K562 (cell line): Measurements from ENCODE around the gene TMEM132E. TPM values are rescaled to one million over a fixed set of nuclear protein-coding genes. Genes with fewer than 3 reads are reported as not detected.

Experiments
- ATAC-seq: fragments of 200-7000 bp; cut with Tn5 transposase; 3 replicates; pipeline ENCODE4 v1.9.1; 2020; ENCODE audit warnings: moderate library complexity
- BruUV-seq: library from RNA; stranded (reverse); fragments of 400-500 nt; replicated peaks from 2 replicates; lab custom pipeline; 2021; lab: Mats Ljungman, UMichigan
- CTCF ChIA-PET: fragments of 300-600 bp; formaldehyde crosslinking; extraction: SDS; loops from one replicate; lab custom pipeline; 2021; ENCODE audit warnings: low intra/inter-chr PET ratio; lab: Yijun Ruan, JAX
- POLR2A ChIA-PET: fragments of 300-600, 350-650 bp; sonication (Branson Sonifier 250); formaldehyde crosslinking; extraction: SDS; loops from one replicate; lab custom pipeline; 2021; ENCODE audit warnings: antibody characterized with exemption, inconsistent platforms; lab: Yijun Ruan, JAX
- DNase-seq, 4 experiments: peaks; one replicate each; pipeline versions ENCODE4 v3.0.0 to v3.0.0-alpha.2; 2011 to 2018; ENCODE audit warnings: low spot score in 3 of 4, mixed read lengths in 3 of 4; ENCODE audit errors: extremely low read depth in 1 of 4
- FAIRE-seq: peaks from 2 replicates; lab custom pipeline; 2011; peaks lifted over from hg19 to GRCh38; lab: Jason Lieb, UNC
- H2AFZ ChIP-seq: 2 replicates; pipeline ENCODE4 v1.6.0; 2011; ENCODE audit warnings: low read depth, low read length, control low read depth, inconsistent platforms
- H3K27ac ChIP-seq: fragments of 200-600 bp; 3 replicates; pipeline ENCODE4 v1.8.0; 2011; ENCODE audit warnings: low read depth, mild to moderate bottlenecking, control low read depth, inconsistent platforms, low read length, moderate library complexity, mixed read lengths; ENCODE audit errors: extremely low read depth
- H3K27me3 ChIP-seq, 2 experiments: fragments of 300-600 bp in 1 of 2; 2 replicates in 1 of 2; 3 replicates in 1 of 2; pipeline versions ENCODE4 v1.6.0 to v1.8.0; 2011; ENCODE audit warnings: inconsistent platforms in 2 of 2, low read length in 2 of 2, mild to moderate bottlenecking in 1 of 2, mixed read lengths in 1 of 2, moderate library complexity in 1 of 2; ENCODE audit not compliant: control insufficient read depth in 2 of 2, insufficient read depth in 2 of 2
- H3K36me3 ChIP-seq: fragments of 300-600 bp; 3 replicates; pipeline ENCODE4 v1.8.0; 2011; ENCODE audit warnings: mild to moderate bottlenecking, low read length, inconsistent platforms; ENCODE audit not compliant: control insufficient read depth, insufficient read depth
- H3K4me1 ChIP-seq, 2 experiments: fragments of 200-600 bp in 1 of 2; replicated peaks in 1 of 2; 2 replicates in 1 of 2; 3 replicates in 1 of 2; pipeline versions ENCODE4 v1.5.1 to v1.8.0; 2011; ENCODE audit warnings: inconsistent platforms in 2 of 2, low read length in 2 of 2, mild to moderate bottlenecking in 1 of 2, mixed read lengths in 1 of 2, moderate library complexity in 1 of 2; ENCODE audit not compliant: control insufficient read depth in 2 of 2, insufficient read depth in 2 of 2
- H3K4me2 ChIP-seq: 2 replicates; pipeline ENCODE4 v1.6.1; 2011; ENCODE audit warnings: low read length, control low read depth, inconsistent platforms, mixed read lengths; ENCODE audit not compliant: insufficient read depth
- H3K4me3 ChIP-seq: fragments of 200-600 bp; sonication (generic), shearing (Covaris generic); 2 replicates; pipeline ENCODE4 v1.5.1; 2016; ENCODE audit warnings: control low read depth, inconsistent platforms
- H3K79me2 ChIP-seq: fragments of 200-600 bp; 3 replicates; pipeline ENCODE4 v1.8.0; 2011; ENCODE audit warnings: low read length, inconsistent platforms; ENCODE audit not compliant: control insufficient read depth, insufficient read depth
- H3K9ac ChIP-seq, 2 experiments: 2 replicates each; pipeline versions ENCODE4 v1.6.0 to v1.6.1; 2011; ENCODE audit warnings: low read depth in 2 of 2, low read length in 2 of 2, control low read depth in 1 of 2, inconsistent platforms in 1 of 2, mild to moderate bottlenecking in 1 of 2, mixed read lengths in 1 of 2; ENCODE audit not compliant: insufficient read depth in 1 of 2
- H3K9me1 ChIP-seq: one replicate; pipeline ENCODE4 v1.6.0; 2011; ENCODE audit warnings: inconsistent platforms, mild to moderate bottlenecking, low read length, moderate library complexity; ENCODE audit not compliant: control insufficient read depth, insufficient read depth
- H3K9me3 ChIP-seq: replicated peaks from 2 replicates; pipeline ENCODE4 v1.5.1; 2011; ENCODE audit warnings: low read depth, low read length, inconsistent platforms; ENCODE audit not compliant: control insufficient read depth, insufficient read depth
- H4K20me1 ChIP-seq: replicated peaks from 2 replicates; pipeline ENCODE4 v1.6.1; 2011; ENCODE audit warnings: low read length, inconsistent platforms, mixed read lengths; ENCODE audit not compliant: control insufficient read depth, insufficient read depth
- ARNT ChIP-seq, 2 experiments: fragments of 450-650 bp; IDR thresholded peaks; 2 replicates each; pipeline ENCODE4 v1.6.1; 2016; ENCODE audit warnings: mild to moderate bottlenecking in 1 of 2
- HDAC3 ChIP-seq: fragments of 450-650 bp; IDR thresholded peaks from 2 replicates; pipeline ENCODE4 v1.6.1; 2018; ENCODE audit warnings: borderline replicate concordance, mild to moderate bottlenecking, moderate library complexity; ENCODE audit not compliant: partially characterized antibody
- MCM3 ChIP-seq: fragments of 450-650 bp; IDR thresholded peaks from 2 replicates; pipeline ENCODE4 v1.6.1; 2016
- MEF2A ChIP-seq: IDR thresholded peaks from 2 replicates; pipeline ENCODE4 v1.6.1; 2011; ENCODE audit warnings: low read depth, mild to moderate bottlenecking, low read length, moderate library complexity; ENCODE audit not compliant: control insufficient read depth
- PRMT5 ChIP-seq: sonication (generic); formaldehyde crosslinking; IDR thresholded peaks from 2 replicates; pipeline ENCODE4 v1.5.0; 2020; ENCODE audit warnings: missing genetic modification reagents
- TEAD2 ChIP-seq: fragments of 450-650 bp; IDR thresholded peaks from 2 replicates; pipeline ENCODE4 v1.6.1; 2016; ENCODE audit warnings: missing genetic modification characterization, control low read depth, missing compliant biosample characterization
- ZNF41 ChIP-seq: fragments of 250-450 bp; sonication (Bioruptor Pico); conservative IDR thresholded peaks from 2 replicates; pipeline ENCODE4 v1.4.0; 2020; ENCODE audit warnings: mild to moderate bottlenecking
- WGBS: fragments of 100-300 bp; shearing (Covaris generic); methylation state at CpG from one replicate; pipeline ENCODE4 v1.1.6; 2016; ENCODE audit warnings: low coverage, mixed read lengths; ENCODE audit not compliant: insufficient coverage; ENCODE audit errors: missing lambda C conversion rate; 5-methylcytosine and 5-hydroxymethylcytosine counted together
- in situ Hi-C: fragments of 300-500 bp; cut with MboI; formaldehyde crosslinking; loops from 4 replicates; pipeline ENCODE4 v1.15.0; 2018; ENCODE audit warnings: inconsistent platforms, mixed read lengths
- intact Hi-C: fragments of 100-400 bp; cut with micrococcal nuclease; formaldehyde crosslinking; loops from 2 replicates; pipeline ENCODE4 v1.14.2; 2022
- polyA plus RNA-seq, 8 experiments: library from polyadenylated mRNA; depleted of rRNA in 4 of 8; stranded (reverse) in 5 of 8; unstranded in 3 of 8; fragments of >200 nt; fragmentation: Nextera tagmentation in 2 of 8; fragmentation: Illumina TruSeq in 1 of 8; extraction: Ambion mirVana in 2 of 8; extraction: Trizol in 1 of 8; gene quantifications; 2 replicates each; pipeline versions ENCODE4 v1.2.1 to v1.2.3, GENCODE V29; 2011 to 2014; ENCODE audit warnings: inconsistent platforms in 1 of 8, missing spikeins in 1 of 8
- total RNA-seq, 7 experiments: library from RNA; depleted of rRNA in 6 of 7; stranded (reverse); fragments of >200 nt in 6 of 7; fragmentation: Illumina TruSeq in 2 of 7; extraction: Trizol in 2 of 7; gene quantifications; 2 replicates each; pipeline versions ENCODE4 v1.2.1 to v1.2.3, GENCODE V29; 2011 to 2021; ENCODE audit warnings: low replicate concordance in 1 of 7
- TF ChIP-seq, protein P1 (sequence below): fragments of 250-450 bp; sonication (Bioruptor Pico); IDR thresholded peaks from 2 replicates; pipeline ENCODE4 v1.8.0; 2022; ENCODE audit warnings: inconsistent platforms, mild to moderate bottlenecking, moderate library complexity, borderline replicate concordance
- TF ChIP-seq, protein P2 (sequence below), 2 experiments: fragments of 450-650 bp in 1 of 2; sonication (generic) in 1 of 2; formaldehyde crosslinking; conservative IDR thresholded peaks; 2 replicates each; pipeline versions ENCODE4 v1.4.0 to v1.8.1; 2020 to 2022; ENCODE audit warnings: mild to moderate bottlenecking in 1 of 2, missing genetic modification reagents in 1 of 2
- TF ChIP-seq, protein P3 (sequence below): fragments of 450-650 bp; IDR thresholded peaks from 2 replicates; pipeline ENCODE4 v1.6.1; 2016; ENCODE audit warnings: missing biosample characterization, missing genetic modification characterization

Gene TMEM132E
- total and polyA plus RNA-seq, 9 of the 15 experiments (the other 6 are each of a cell fraction or from before 2014, with no cell fraction given), result not detected

DNA sequence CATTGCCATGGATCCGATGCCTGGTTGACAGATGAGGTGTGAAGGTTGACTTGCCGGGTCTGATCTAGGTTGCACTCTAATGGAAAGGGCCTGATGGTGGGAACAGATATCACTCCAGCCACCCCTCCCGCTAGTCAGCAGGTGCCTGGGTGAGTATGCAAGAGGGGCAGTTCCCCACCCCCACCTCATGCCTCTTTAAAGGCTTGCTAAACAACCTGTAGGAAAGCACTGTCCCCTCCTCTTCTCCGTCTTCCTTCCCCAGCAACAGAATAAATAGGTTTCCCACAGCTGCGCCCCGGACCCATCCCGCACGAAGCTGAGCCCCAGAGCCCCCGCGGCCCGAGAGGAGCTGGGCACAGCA is 746 bp upstream of the TMEM132E start:
- Histone ChIP-seq H2AFZ (no peak overlapping the region), H3K4me1 (peaks cover 0 to 21% of the 10 kb centered on the region in 2 experiments; a peak in 2 of 5 replicates), H3K9me1 (no peaks in the 10 kb centered on the region), H3K27ac (no peak overlapping the region), H4K20me1 (peaks cover 9% of the 10 kb centered on the region; the same call in 1 of the 2 replicates), H3K4me3 (no peak overlapping the region), H3K9me3 (no peaks in the 10 kb centered on the region), H3K27me3 (peaks cover 0 to 37% of the 10 kb centered on the region in 2 experiments; a peak in 3 of 5 replicates), H3K79me2 (no peaks in the 10 kb centered on the region)
- DNase-seq, result no peak
- in situ Hi-C loops (no loop called here), intact Hi-C loops (no loop called here)
- ChIA-PET POLR2A (interaction anchor here (0.5 to 0.9 kb wide), 2 partner anchors 12 to 124 kb away, joined by 3 to 5 read pairs; no protein-coding TSS in a partner anchor), CTCF (no interaction called here)
- no peak for ATAC-seq
- WGBS, result 4% methylated on average over 7 of the region's 11 CpGs
- BruUV-seq, result no TSS peak
- no peak for FAIRE-seq
- TF ChIP-seq ZNF41 (CRISPR knock-in tag), result no peak
- TF ChIP-seq ARNT (IDR thresholded peaks at IDR 0.05), result no peak
- TF ChIP-seq, all 486 proteins: peak for 0
- Histone ChIP-seq H3K36me3 (no peaks in the 10 kb centered on the region), H3K9ac (no peak overlapping the region), H3K4me2 (no peak overlapping the region)

DNA sequence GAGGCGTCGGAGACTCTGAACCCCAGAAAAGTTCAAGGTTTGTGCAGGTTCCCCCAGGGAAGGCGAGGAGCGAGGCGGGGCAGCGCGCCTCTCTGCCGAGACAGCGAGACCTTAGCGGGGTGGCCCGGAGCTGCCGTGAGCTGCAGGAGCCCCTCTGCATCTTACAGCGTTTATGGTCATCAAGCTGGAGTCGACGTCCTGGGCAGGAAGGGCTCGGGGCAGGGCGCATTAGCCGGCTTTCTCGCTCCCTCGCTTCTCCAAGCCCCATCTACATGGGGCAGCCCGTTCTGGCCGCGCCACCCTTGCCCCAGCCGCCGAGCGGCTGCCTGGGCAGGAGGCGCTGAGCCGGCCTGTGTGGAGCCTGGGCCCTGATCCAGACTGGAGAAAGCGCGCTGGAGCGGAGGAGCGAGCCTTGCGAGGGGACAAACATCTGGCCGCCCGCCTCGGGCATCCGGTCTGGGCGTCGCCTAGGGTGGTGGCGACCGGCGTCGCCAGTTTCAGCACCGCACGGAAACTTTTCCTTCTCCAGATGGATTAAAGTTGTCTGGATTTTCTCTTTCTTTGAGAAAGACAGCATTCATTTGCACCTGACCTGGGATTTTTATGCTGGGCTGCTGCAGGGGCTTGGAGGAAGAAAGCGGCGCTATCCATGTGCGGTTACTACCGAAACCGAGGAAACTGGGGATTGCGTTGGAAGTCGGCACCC is 750 bp downstream of the TMEM132E start:
- POLR2A ChIA-PET, result interaction anchor here (0.8 kb wide), 1 partner anchor 47 kb away, joined by 6 read pairs; no protein-coding TSS in a partner anchor
- ATAC-seq (no peak), FAIRE-seq (no peak), DNase-seq (no peak)
- H3K27ac ChIP-seq, result no peak overlapping the region
- CTCF ChIA-PET, result interaction anchor here (0.7 kb wide), 1 partner anchor 342 kb away, joined by 3 read pairs; no protein-coding TSS in a partner anchor
- no peaks in the 10 kb centered on the region for H3K9me1 ChIP-seq
- no peaks in the 10 kb centered on the region for H3K9me3 ChIP-seq
- H3K9ac ChIP-seq, result no peak overlapping the region
- intact Hi-C loops (no loop called here), in situ Hi-C loops (no loop called here)
- H3K79me2 ChIP-seq, result no peaks in the 10 kb centered on the region
- H3K4me2 ChIP-seq, result no peak overlapping the region
- no TSS peak for BruUV-seq
- peaks cover 0 to 21% of the 10 kb centered on the region in 2 experiments; a peak in 2 of 5 replicates for H3K4me1 ChIP-seq
- peaks cover 18% of the 10 kb centered on the region; the same call in 1 of the 2 replicates for H4K20me1 ChIP-seq
- 30% methylated on average over 26 of the region's 52 CpGs for WGBS
- no peak overlapping the region for H3K4me3 ChIP-seq
- H3K36me3 ChIP-seq, result no peaks in the 10 kb centered on the region
- H2AFZ ChIP-seq, result no peak overlapping the region
- peaks cover 0 to 44% of the 10 kb centered on the region in 2 experiments; a peak in 3 of 5 replicates for H3K27me3 ChIP-seq
- TF ChIP-seq MCM3 (no peak), MEF2A (no peak), PRMT5 (CRISPR knock-in tag) (no peak), TEAD2 (tag) (no peak), HDAC3 (no peak)
- TF ChIP-seq, protein P1, sequence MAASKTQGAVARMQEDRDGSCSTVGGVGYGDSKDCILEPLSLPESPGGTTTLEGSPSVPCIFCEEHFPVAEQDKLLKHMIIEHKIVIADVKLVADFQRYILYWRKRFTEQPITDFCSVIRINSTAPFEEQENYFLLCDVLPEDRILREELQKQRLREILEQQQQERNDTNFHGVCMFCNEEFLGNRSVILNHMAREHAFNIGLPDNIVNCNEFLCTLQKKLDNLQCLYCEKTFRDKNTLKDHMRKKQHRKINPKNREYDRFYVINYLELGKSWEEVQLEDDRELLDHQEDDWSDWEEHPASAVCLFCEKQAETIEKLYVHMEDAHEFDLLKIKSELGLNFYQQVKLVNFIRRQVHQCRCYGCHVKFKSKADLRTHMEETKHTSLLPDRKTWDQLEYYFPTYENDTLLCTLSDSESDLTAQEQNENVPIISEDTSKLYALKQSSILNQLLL, result no peak
- TF ChIP-seq, protein P2, sequence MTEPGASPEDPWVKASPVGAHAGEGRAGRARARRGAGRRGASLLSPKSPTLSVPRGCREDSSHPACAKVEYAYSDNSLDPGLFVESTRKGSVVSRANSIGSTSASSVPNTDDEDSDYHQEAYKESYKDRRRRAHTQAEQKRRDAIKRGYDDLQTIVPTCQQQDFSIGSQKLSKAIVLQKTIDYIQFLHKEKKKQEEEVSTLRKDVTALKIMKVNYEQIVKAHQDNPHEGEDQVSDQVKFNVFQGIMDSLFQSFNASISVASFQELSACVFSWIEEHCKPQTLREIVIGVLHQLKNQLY (CRISPR knock-in tag; conservative IDR thresholded peaks at IDR 0.05), result no peak
- TF ChIP-seq, protein P3, sequence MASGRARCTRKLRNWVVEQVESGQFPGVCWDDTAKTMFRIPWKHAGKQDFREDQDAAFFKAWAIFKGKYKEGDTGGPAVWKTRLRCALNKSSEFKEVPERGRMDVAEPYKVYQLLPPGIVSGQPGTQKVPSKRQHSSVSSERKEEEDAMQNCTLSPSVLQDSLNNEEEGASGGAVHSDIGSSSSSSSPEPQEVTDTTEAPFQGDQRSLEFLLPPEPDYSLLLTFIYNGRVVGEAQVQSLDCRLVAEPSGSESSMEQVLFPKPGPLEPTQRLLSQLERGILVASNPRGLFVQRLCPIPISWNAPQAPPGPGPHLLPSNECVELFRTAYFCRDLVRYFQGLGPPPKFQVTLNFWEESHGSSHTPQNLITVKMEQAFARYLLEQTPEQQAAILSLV, result no peak
